GM20431 (cell line): ENCODE results near the gene PGLYRP4.
"Not testable (repeated sequence)": the region's sequence is repeated elsewhere in the genome, so short reads cannot be mapped to it uniquely, and the experiment has no call there.

Experiments used
- in situ Hi-C: fragments of 300-500 bp; cut with MseI, MboI; formaldehyde crosslinking; loops from one replicate; pipeline ENCODE4 v1.15.0; 2020; ENCODE audit warnings: low sequenced_read_pairs; ENCODE audit not compliant: unreplicated experiment

PGLYRP4 gene

GRCh38 chr1:153343811-153344717, 4.6 kb downstream of the PGLYRP4 start:
- in situ Hi-C loops = no loop called here

GRCh38 chr1:153343040-153343681, 5.5 kb downstream of the PGLYRP4 start:
- in situ Hi-C loops = no loop called here

- in situ Hi-C loops = no loop called here
Observed at GRCh38 chr1:153342178-153342577, 6.5 kb downstream of the PGLYRP4 start.

GRCh38 chr1:153341431-153341934, 7.2 kb downstream of the PGLYRP4 start:
- in situ Hi-C loops = no loop called here

DNA sequence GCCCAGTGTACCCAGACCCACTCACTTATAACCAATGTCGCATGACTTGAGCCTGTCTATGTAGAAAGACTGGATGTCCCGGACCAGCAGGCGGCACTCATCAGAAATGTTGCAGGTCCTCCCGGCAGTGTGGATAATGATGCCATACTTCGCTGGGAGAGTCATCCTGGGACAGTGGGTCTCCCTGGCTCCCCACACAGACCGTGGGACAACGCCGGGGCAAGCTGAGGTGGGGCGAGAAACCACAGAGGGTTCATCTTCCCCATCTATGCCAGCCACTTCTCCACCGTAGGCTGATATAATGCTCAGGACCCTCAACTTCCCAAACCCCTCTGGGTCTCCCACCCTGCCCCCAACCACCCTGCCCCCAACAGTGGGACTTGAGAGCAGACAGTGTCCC, 8.3 kb downstream of the PGLYRP4 start:
- in situ Hi-C loops = no loop called here

- in situ Hi-C loops = no loop called here
Observed at GRCh38 chr1:153339802-153340201, 8.8 kb downstream of the PGLYRP4 start.

DNA sequence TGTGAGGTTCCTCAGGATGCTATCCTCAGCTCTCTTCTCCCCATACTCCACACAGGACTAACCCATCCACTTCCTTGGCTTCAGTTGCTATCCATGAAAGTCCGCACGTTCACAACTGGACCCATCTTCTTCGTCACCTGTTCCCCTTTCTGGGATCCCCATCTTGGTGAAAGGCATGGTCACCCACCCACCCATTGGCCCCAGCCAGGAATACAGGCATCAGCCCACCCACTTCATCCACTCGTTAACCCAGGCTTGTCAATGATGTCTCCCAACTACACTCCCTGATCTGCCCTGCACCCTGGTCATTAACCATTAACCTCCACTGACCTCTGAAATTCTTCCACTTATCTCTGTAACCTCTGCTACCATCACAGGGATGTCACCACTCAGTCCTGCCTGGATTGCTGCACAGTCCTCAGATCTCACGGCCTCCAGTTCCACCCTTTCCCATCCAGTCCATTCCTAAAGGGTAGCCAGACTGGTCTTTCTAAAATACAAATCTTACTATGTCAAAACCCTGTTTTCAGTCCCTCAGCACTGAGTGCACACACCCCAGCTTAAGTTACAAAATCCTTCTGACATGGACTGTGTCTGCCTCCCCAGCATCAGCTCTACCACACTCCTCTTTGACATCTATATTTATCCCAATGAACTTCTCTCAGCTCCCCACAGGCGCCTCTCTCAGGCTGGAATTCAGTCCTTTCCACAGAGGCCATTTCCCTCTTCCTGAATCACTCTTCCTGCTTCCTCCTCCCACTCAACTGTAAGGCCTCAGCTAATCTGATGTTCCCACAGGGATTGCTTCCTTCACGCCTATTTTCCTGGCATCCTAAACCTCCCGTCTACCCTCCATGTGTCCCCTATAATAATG, 10.4 kb downstream of the PGLYRP4 start:
- in situ Hi-C loops = no loop called here

DNA sequence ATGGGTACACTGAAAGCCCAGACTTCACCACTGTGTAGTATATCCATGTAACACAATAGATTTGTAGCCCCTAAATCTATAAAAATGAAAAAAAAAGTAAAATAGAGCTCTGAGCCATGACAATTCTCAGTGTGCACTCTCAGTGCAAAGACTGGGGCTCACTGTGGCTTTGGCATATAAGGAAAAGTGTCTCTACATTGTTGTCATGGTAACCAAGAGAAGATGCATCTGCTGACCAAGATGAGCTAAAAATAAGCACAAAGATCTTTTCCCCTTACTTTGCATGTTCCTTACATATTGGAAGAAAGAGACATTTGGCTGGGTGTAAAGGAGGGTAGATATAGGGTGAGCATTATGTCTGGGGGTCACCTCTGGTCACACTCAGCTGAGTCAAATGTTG, 12.0 kb downstream of the PGLYRP4 start:
- in situ Hi-C loops = no loop called here

DNA sequence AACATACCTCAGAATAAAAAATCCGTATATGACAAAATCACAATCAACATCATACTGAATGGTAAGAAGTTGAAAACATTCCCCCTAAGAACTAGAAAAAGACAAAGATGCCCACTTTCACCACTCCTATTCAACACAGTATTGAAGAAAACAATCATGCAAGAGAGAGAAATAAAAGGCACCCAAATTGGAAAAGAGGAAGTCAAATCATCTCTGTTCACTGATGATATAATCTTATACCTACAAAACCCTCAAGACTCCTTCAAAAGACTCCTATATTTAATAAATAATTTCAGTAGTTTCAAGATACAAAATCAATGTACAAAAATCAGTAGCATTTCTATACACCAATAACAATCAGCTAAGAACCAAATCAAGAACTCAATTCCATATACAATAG, 14.7 kb downstream of the PGLYRP4 start:
- in situ Hi-C loops = no loop called here

- in situ Hi-C loops = no loop called here
Observed at GRCh38 chr1:153324912-153325311, 23.7 kb downstream of the PGLYRP4 start.

- in situ Hi-C loops = no loop called here
Observed at GRCh38 chr1:153322568-153322967, 26.1 kb downstream of the PGLYRP4 start.

DNA sequence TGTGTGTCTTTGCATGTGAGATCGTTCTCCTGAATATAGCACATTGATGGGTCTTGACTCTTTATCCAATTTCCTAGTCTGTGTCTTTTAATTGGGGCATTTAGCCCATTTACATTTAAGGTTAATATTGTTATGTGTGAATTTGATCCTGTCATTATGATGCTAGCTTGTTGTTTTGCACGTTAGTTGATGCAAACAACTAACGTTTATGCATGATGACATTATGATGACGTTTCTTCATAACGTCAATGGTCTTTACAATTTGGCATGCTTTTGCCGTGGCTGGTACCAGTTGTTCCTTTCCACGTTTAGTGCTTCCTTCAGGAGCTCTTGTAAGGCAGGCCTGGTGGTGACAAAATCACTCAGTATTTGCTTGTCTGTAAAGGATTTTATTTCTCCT, 30.5 kb downstream of the PGLYRP4 start:
- in situ Hi-C loops = not testable (repeated sequence)

- in situ Hi-C loops = not testable (repeated sequence)
Observed at GRCh38 chr1:153316013-153316412, 32.6 kb downstream of the PGLYRP4 start.

GRCh38 chr1:153314388-153314787, 34.3 kb downstream of the PGLYRP4 start:
- in situ Hi-C loops = not testable (repeated sequence)

DNA sequence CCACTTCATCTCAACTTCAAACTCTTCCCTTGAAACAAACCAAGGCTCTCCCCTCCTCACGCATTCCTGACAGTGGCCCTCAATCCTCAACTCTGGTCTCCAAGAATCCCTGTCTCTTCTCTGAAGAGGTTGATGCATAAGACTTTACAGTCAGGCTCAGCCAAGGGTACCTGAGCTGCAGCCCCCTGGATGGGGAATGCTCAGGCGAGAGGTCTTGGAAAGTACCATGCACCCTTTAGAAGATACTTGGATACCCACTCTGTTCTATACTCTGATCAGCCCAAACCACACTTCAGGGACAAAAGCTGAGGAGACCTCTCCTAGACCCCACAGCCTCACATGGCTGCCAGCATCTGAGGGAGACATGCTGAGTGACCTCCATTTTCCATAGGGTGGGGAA, 35.4 kb downstream of the PGLYRP4 start:
- in situ Hi-C loops = no loop called here

- in situ Hi-C loops = no loop called here
Observed at GRCh38 chr1:153312570-153313186, 36.0 kb downstream of the PGLYRP4 start, which contains the start of gene PGLYRP3. Gene PGLYRP3, minus strand, starts transcription at chr1:153312952. Its CDS starts 2,287 bp downstream, at chr1:153310665.

DNA sequence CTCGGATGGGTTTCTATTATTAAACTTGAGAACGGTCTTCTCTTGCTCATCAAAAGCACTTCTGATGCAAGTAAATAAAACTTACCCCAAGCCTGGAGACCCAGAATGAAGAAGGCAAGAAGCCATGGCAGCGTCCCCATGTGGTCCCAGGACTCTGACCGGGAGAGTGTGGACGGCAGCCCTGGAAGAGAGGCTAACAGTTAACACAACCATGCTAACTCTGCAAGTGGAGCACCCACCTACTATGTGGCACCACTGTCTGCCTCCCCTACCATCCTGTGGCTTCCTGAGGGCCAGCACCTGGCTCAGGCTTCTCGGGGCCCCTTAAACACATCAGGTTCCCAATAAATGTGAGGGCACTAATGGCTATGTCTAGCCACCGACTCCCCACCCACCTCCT, 38.1 kb downstream of the PGLYRP4 start:
- in situ Hi-C loops = no loop called here

DNA sequence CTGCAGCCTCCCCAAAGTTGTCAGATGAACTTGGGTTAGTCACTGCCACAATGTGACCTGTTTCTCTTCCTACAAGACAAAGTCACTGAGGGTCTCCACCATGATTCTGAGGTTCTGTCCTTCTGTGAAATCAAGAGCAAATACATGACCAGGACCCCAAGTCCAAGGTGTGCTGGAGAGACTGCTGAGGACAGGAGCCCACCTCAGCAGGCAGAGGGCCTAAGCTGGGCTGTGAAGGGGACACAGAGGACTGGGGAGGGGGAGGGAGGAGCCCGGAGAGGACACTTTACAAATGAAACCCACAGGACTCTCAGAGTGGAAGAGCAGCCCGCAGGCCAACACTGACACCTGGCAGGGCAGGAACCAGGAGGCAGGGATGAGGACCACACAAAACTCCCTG, 39.2 kb downstream of the PGLYRP4 start:
- in situ Hi-C loops = no loop called here

DNA sequence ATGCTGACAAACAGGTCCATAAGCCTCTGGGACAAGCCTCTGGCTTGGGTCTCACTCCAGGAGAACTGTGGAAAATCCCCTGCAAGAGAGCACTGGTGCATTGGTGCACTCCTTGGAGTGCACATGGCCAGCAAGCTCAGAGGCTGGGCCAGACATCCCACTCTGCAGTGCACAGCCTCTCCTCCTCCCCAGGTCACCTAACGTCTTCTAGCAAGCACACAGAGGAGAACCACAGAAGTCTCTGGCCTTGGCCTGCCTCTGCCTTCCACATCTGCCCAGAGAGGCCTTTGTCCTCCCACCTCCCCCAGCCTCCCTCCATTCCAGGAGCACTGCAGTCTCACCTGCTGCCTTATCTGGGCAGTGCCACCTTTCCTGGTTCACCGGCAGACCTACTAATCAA, 40.1 kb downstream of the PGLYRP4 start:
- in situ Hi-C loops = no loop called here

- in situ Hi-C loops = no loop called here
Observed at GRCh38 chr1:153307221-153307600, 41.4 kb downstream of the PGLYRP4 start.
